HG03558 (cell line): Measurements from ENCODE around the gene ARHGAP25.
A peak's percentile ranks its signal among the peaks of the same experiment; 100 is the strongest.

Source experiments
- ATAC-seq: cut with Tn5 transposase; IDR thresholded peaks from one replicate; pipeline ENCODE4 v1.9.1; 2021; ENCODE audit warnings: moderate number of reproducible peaks; ENCODE audit not compliant: unreplicated experiment; ENCODE audit errors: extremely low read depth

ARHGAP25 gene

DNA sequence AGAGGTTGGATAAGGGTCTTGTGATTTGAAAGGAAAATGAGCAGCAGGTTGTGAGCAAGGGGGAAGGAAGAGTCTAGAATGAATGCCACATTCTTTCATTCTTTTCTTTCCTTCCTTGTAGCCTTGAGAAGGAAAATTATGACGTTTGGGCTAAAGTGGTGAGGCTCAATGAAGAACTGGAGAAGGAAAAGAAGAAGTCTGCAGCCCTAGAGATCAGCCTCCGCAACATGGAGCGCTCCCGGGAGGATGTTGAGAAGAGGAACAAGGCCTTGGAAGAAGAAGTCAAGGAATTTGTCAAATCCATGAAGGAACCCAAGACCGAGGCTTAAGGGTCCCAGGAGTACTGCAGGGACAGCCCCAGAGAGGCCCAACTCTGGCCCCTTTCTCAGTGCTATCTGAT is 91.3 kb downstream of the ARHGAP25 start:
- ATAC-seq = no peak

DNA sequence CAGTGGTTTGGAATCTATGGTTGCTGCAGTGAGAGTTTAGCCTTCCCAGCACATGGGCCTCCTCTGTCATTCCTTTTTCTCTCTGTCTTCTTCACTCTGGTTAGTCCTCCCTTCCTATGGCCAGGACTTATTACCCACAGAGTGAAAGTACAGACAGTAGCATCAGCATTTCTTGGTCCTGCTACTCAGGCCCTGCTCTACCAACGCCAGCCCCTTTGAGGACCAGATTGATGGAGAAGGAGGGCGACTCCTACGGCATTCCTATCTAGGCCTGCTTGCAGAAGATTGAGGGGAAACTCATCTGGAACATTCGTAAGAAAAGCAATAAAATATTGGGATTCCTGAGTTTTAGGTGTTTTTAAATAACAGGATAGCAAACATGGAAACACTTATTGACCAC is 93.1 kb downstream of the ARHGAP25 start:
- no peak for ATAC-seq

DNA sequence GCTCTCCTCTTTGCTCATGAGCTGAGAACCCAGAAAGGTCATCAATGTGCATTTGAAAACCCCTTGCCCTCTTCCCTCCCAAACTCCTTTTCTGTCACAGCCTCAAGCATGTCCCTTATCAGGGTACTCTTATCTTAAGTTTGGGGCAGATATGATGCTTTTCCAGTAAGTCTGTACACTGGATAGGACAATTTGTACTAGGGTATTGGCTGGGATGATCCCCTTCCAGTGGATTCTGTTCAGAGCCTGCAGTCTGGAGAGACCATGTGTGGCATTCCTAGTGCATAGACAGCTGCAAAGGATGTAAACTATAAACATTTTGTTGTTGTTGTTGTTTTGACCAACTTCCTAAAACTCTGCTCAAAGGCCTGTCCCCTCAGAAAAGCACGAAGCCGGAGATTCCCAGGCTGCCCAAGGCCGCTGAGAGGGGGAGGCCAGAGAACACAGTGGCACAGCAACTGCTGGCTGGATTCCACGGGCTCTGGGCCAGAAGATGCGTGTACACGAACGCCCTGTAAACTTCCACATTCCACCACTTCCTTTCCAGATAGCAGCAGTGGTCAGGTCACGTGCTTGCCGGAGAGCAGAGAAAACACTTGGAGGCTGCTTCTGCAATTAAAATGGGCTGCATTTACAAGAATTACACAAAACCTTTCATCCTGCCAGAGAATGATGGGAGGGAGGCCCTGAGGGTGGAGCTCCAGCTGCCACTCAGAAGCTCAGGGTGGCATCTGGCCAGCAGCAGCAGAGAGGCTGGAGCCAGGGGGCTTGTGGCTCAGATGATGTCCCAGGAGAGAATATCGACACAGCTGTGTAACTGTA is 94.5 kb downstream of the ARHGAP25 start:
- ATAC-seq = no peak

DNA sequence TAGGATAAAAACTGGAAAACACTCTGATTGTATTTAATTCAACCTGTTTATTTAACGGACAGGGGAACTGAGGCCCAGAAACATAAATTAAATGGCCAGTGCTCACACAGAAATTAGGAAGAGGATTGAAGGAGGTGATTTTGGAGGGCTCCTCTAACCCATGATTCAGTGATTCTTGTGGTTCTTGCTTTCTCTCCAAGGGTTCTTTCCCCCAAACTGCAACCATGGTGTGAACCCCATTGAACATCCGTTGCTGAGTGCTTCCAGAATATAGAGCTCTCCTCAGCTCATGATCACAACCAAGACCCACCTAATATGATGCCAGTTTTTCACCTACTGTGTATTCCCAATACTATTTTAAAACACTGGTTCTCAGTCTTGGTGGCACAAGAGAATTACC is 95.1 kb downstream of the ARHGAP25 start:
- no peak for ATAC-seq

DNA sequence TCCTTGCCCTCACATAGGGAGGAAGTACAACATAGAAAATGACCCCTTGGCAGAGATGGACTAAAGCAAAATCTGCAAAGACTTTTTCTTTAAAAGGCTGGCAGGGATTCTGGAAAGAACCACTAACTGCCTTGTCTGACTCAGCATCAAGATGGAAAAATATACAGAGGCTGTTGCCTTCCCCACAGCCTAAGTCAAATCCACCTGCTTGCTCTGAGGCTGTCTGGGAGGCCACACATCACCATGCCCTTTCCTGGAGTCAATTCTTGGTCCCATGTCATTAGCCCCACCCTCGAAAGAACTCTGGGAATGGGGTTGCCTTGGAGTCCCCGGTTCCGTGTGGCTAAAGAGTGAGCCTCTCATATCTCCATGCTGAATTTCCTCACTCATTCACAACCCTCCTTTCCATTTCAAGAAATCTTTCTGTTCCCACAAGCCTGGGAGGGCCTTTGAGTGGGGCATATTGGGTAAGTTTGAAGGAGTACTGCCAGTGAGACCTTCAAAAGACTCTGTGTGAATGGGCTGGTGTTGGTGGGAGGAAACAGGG is 97.1 kb downstream of the ARHGAP25 start:
- no peak for ATAC-seq

DNA sequence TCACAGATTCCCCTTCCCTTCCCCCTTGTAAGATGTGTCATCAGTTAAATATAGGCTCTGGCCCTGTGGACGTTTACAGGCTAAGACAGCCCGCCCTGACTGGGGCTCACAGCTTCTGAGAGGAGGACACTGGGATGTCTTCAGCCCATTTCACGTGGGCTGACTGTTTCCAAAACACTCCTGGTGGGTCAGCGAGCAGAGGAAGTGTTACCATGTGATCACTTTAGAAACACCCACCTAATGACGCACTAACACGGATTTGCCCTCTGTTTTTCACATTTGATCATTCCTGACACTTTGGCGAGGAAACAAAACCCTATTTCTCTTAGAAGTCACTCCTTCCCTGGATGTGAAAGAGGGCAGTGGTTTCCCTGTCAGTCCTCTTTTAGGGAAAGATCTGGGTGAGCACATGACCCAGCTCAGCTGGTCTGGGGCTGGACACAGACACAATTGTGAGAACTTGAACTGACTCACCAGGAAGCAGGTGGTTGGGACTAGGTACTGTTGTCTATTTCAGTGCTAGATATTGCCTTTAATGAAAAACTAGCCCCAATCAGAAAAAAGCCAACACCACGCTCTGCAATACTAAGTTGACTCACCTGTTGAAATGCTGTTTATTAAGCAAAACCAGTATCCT is 97.7 kb downstream of the ARHGAP25 start:
- ATAC-seq = peak; percentile 62

DNA sequence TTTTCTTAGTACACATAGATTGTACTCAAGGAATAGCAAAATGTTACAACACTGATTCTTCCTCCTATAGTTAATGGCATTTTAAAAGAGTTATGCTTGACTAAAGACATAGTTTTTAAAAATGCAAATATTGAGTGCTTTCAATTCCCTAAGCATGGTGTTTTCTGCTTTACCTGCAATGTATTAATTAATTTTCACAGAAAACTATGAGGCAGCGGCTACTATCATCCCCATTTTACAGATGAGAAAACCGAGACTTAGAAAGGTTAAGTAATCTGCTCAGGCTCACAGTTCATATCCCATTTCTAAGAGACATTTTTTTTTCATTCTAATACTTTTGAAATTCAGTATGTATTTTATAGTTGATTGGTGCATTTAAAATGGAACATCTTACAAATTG is 98.6 kb downstream of the ARHGAP25 start:
- no peak for ATAC-seq

DNA sequence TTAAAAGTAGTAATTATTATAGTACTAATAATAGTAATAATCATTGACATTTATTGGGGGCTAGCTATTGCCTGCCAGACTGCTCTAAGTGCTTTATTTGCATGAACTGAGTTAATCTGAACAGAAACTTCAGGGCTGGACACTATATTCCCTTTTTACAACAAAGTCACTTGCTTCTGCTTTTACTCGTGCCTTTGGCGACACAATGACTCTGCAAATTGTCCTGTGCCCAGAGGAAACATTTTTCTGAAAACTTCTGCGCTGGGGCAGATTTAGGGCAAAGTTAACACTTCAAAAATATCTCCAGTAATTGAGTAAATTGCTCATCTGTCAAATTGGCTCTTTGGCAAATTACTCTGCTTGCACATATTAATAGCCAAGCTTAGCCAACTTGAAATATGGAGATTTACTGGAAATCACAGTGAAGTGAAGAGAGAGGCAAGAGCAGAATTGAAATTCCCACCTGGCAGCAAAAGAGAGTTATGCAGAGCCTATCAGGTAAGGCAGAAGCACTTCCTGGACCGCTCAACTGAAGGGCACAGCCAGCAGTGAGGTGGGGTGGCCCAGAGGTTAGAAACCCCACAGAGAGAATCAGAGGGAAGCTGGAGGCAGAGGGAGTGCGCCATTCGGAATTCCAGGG is 100.2 kb downstream of the ARHGAP25 start:
- ATAC-seq = no peak

DNA sequence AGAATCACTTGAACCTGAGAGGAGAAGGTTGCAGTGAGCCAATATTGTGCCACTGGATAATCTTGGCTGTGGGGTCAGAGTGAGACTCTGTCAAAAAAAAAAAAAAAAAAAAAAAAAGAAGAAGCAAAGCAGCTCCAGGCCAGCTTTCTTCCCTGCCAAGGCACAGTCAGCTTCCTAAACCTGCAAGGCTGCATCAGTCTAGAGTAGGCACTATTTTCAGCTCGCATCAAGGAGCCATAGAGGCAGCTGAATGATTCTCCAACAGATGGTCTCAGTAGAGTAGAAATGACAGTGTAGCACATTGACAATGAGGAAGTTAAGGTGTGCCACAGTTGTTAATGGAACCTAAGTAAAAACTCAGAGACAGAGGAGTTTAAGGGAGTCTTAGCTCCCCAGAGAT is 101.0 kb downstream of the ARHGAP25 start:
- no peak for ATAC-seq

DNA sequence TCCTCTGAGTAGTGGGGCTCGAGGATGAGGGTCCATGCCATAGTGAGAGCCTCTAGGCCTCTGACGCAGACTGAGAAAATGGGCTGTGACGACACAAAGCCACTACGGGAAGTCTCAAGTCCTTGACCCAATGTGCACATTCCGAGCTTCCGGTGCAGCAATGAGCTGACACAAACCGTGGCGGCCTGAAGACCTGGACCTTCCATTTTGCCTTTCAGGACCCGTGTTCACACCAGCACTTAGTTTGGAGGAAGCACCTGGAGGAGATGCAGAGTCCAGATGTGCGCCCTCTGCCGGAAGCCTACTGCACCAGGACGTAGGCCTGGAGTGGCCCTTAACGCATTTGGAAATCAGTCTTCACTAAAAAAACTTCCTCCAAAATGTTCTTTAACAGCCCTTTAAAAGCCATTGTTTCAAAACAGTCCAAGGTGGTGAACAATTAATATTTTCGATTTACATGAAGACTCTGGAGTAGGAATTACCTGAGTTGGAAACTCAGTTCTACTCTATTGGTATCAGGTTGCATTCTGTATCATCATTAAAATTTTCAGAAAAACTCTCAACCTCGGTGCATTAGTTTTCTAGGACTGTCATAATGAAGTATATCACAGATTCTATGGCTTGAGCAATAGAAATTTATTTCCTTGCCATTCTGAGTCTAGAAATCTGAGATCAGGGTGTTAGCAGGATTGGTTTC is 102.7 kb downstream of the ARHGAP25 start:
- ATAC-seq = no peak

DNA sequence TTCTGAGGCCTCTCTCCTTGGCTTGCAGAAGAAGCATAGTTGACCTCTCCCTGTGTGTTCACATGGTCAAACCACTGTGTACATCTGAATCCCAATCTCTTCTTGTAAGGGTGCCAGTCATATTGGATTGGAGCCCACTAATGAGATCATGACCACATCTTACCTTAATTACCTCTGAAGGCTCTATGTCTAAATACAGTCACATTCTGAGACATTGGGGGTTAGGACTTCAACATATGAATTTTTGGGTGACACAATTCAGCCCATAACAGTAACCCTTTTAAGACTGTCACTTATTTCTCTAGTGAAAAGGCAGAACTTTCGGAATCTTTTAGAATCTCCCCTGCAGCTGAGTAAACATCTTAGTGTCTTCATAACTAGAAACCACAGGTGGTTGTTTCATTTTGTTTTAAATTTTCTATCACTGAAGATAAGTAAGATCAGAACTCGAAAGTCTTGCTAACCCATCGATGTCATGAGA is 103.3 kb downstream of the ARHGAP25 start:
- peak; percentile 69 for ATAC-seq

DNA sequence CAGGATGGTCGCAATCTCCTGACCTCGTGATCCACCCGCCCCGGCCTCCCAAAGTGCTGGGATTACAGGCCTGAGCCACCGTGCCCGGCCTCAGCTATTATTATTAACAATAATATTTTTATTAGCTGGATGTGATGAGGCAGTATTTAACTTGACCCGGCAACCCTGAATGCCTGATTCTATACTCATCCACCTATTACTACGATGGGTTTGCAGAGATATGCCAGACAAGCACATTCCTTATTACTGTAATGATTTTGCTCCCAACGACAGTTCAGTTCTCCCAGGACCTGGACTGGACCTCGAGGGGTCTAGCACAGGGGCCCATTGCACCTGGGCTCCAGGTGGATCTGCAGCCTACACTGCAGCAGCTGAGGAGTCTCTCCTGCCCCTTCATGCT is 104.0 kb downstream of the ARHGAP25 start:
- ATAC-seq = no peak

DNA sequence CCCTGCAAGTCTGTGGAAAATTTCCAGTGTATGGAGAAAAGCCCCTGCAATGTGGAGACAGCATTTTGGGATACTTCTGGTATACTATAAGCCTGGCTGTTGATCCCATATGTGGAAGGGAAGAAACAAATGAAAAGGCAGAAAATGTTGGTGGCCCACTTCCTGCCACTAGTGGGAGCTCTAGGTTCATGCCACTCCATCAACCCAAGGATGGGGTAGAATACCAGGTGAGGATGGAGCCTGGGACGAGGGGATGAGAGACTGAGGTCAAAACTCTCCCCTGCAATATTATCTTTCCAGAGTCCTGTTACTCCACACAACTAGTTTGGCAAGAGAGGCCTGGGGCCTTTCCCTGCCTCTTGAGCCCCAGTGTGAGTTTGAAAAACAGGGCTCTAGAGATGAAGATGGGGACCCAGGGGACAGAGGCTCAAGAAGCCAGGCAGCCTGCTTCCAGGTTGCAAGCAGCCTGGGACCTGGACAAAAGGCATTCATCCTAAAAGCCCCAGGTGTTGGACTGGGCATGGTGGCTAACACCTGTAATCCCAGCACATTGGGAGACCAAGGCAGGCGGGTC is 104.7 kb downstream of the ARHGAP25 start:
- no peak for ATAC-seq

DNA sequence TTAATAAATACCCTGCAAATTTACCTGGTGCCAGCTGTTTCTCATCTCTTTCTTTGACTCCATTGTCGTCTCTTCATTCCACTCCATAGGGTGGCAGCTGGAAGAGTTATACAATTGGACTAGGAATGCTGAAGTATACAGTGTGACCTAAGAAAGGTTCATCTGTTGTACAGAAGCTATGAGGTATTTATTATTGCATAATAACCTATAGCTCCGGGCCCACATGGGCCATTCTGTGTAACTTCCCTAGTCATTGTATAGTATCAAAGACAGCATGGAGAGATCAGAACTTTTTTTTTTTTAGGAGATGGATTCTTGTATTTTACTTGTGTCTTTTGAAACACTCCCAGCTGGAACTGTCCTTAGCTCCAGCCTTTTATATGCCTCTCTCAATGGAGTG is 110.4 kb downstream of the ARHGAP25 start:
- no peak for ATAC-seq

DNA sequence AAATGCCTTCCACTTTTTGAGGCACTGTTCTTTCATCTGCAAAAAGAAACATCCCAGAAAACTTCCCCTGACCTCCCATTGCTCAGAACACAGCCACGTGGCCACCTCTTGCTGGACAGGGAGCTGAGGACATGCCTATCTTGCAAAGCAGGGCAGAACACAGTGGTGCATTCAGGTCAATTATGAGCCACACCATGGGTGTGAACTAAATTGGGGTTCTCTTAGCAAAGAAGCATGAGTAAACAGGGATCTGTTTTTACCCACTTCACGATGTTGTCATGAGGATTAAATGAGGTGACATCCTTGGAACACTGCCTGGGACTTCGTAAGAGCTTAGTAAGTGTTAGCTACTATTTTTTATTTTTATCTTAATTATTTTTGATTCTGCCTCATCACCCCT is 111.5 kb downstream of the ARHGAP25 start:
- no peak for ATAC-seq

DNA sequence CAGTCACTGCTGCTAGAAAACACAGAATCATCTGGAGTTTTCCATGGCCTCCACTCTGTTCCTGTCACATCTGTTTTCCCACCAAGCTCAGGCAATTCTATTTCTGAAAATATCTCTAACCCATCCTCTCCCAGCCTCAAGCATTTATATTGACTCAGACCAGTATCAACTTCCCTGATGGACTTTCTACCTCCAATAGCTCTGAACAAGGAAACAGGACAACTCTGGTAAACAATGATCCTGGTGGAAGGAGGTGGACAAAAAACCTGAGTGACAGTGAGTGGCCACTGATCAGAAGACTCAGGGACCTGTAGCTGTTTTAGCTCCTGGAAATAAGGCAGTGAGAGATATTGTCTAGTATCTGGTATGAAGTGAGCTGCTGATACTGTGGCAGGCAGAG is 113.1 kb downstream of the ARHGAP25 start:
- ATAC-seq = no peak

DNA sequence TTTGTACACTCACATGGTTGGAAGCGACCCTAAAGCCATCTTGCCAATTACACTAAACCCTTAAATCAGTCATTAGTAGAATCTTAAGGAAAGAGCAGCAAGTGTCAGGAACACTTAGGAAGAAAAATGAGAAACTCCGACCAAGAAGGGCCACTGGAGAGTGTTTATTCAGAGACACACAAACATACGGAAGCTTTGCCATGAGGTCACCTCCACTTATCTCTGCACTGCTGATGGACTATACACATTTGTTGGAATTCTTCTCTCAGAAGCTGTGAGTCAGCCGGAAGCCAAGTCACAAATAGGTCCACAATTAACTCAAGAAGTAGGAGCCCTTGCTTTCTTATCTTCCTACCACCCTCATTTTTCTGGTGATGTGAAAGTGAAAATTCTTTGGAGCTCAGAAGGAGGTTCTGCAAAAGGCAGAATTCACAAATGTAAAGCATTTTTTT is 115.0 kb downstream of the ARHGAP25 start:
- no peak for ATAC-seq

DNA sequence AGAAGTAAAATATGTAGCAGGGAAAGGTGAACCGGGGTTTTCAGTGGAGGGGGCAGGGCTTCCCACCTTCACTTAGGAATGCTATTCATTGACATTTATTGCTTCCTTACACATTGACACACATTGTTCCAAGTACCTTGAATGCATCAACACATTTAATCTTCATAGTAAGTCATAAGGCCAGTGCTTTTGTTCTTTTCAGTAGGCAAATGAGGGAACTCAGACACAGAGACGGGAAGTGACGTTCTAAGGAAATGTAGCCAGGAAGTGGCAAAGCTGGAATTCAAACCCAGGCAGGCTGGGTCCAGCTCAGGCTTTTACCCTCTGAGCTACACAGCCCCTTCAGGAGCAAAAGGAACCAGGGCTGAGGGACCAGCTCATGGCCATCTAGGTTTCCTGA is 115.9 kb downstream of the ARHGAP25 start:
- ATAC-seq = no peak

DNA sequence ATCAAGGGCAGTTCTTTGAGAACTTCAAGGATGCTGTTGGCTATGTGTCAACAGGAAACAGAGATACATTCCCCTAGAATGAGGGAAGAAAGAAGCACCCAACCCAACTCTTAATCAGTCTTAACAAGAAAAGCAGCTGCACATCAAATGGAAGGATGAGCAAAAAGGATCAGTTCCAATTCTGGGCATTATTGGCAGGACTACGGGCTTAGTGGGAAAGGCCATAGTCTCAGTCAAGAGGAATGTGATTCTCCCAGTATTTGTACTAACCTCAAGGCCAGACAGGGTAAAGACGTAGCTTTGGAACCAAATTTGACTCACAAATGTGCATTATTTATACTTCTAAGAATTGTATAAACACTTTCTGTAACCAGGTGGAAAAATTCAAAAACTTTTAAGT is 118.4 kb downstream of the ARHGAP25 start:
- no peak for ATAC-seq

DNA sequence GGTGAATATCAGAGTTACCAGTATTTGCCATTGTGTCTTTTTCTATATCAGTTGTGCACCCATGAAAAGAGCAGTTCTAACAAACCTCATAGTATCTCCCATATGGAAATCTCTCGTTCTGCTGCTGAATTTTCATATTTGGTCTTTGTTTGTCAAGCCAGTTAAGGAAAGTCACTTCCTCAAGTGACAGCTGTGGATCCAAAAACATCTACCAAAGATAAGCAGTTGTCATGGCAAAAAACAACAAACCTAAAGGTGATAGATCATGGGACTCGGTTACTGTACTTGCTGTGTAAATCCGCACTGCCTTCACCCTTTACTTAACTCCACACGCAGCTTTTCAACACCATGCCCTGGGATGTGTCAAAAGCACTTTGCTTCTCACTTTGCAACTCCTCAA is 119.3 kb downstream of the ARHGAP25 start:
- ATAC-seq = no peak
